Measurements from ENCODE around the gene RFX4.
A peak's percentile ranks its signal among the peaks of the same experiment; 100 is the strongest.

The RFX4 gene

GRCh38 chr12:106732890-106733289 lies 150.1 kb downstream of the RFX4 start:
- DNase-seq (ENCODE audit: low read depth in 2 of 2) = no peak

- no peak for DNase-seq (ENCODE audit: low read depth in 2 of 2)
These were observed 150.9 kb downstream of the RFX4 start for GRCh38 chr12:106733660-106734059.

- DNase-seq (ENCODE audit: low read depth in 2 of 2) = no peak
These were observed 153.5 kb downstream of the RFX4 start for GRCh38 chr12:106736051-106736957.

GRCh38 chr12:106739318-106739717 lies 156.5 kb downstream of the RFX4 start:
- DNase-seq (ENCODE audit: low read depth in 2 of 2) = no peak

- no peak for DNase-seq (ENCODE audit: low read depth in 2 of 2)
These were observed 157.2 kb downstream of the RFX4 start for GRCh38 chr12:106739815-106740530.

- no peak for DNase-seq (ENCODE audit: low read depth in 2 of 2)
These were observed 158.0 kb downstream of the RFX4 start for GRCh38 chr12:106740818-106741217.

GRCh38 chr12:106741247-106741646 lies 158.4 kb downstream of the RFX4 start:
- DNase-seq (ENCODE audit: low read depth in 2 of 2) = no peak

- no peak for DNase-seq (ENCODE audit: low read depth in 2 of 2)
These were observed 160.6 kb downstream of the RFX4 start for GRCh38 chr12:106743270-106743988.

GRCh38 chr12:106744600-106744999 lies 161.8 kb downstream of the RFX4 start:
- DNase-seq (ENCODE audit: low read depth in 2 of 2) = no peak

- no peak for DNase-seq (ENCODE audit: low read depth in 2 of 2)
These were observed 162.5 kb downstream of the RFX4 start for GRCh38 chr12:106745181-106745745.

GRCh38 chr12:106747973-106748436 lies 165.2 kb downstream of the RFX4 start:
- no peak for DNase-seq (ENCODE audit: low read depth in 2 of 2)

- DNase-seq (ENCODE audit: low read depth in 2 of 2) = no peak
These were observed 167.7 kb downstream of the RFX4 start for GRCh38 chr12:106750524-106750923.

- DNase-seq (ENCODE audit: low read depth in 2 of 2) = peak; percentile 48 to 63
These were observed 170.7 kb downstream of the RFX4 start for GRCh38 chr12:106753526-106753925.

GRCh38 chr12:106754331-106754730 lies 171.5 kb downstream of the RFX4 start:
- DNase-seq (ENCODE audit: low read depth in 2 of 2) = no peak

GRCh38 chr12:106757623-106758348 lies 175.0 kb downstream of the RFX4 start:
- no peak for DNase-seq (ENCODE audit: low read depth in 2 of 2)

- DNase-seq (ENCODE audit: low read depth in 2 of 2) = no peak
These were observed 175.7 kb downstream of the RFX4 start for GRCh38 chr12:106758349-106759110.

- DNase-seq (ENCODE audit: low read depth in 2 of 2) = no peak
These were observed 176.9 kb downstream of the RFX4 start for GRCh38 chr12:106759526-106760183.

- DNase-seq (ENCODE audit: low read depth in 2 of 2) = no peak
These were observed 177.4 kb downstream of the RFX4 start for GRCh38 chr12:106760184-106760531.

GRCh38 chr12:106764220-106764619 lies 181.4 kb downstream of the RFX4 start:
- DNase-seq (ENCODE audit: low read depth in 2 of 2) = no peak

GRCh38 chr12:106764738-106765137 lies 181.9 kb downstream of the RFX4 start:
- no peak for DNase-seq (ENCODE audit: low read depth in 2 of 2)
